ENCODE measurements around the gene ARMH2. TPM values are rescaled to one million over a fixed set of nuclear protein-coding genes. Genes with fewer than 3 reads are reported as not detected.

The ARMH2 gene
- total RNA-seq (under 1 TPM in 1 of 2 experiments, not detected in 1; 0.55 TPM), polyA plus RNA-seq (0.78 TPM)

GRCh38 chr6:24798740-24799540 lies at the start of gene ARMH2:
Gene ARMH2, minus strand, starts transcription at chr6:24798917. Its CDS starts 60 bp downstream, at chr6:24798857.
- ChIA-PET CTCF (no interaction called here), POLR2A (no interaction called here)
- no peaks in the 10 kb centered on the region for H3K27me3 Mint-ChIP-seq
- peak within 1 kb of the TSS; percentile 7 to 76 (median 42) for H3K27ac Mint-ChIP-seq
- H3K4me3 ChIP-seq (ENCODE audit: low read length): no peak within 1 kb of the TSS
- H3K4me1 ChIP-seq (ENCODE audit: insufficient read depth, low read length): no peaks in the 10 kb centered on the region
- no peak for DNase-seq
- no peaks in the 10 kb centered on the region for H3K9me3 Mint-ChIP-seq
- H3K36me3 ChIP-seq (ENCODE audit: insufficient read depth, low read length): peaks cover 9% of the 10 kb centered on the region
- peaks cover 5 to 9% (median 6%) of the 10 kb centered on the region in 3 donors for H3K4me1 Mint-ChIP-seq
- H3K4me3 Mint-ChIP-seq: no peak within 1 kb of the TSS
- H3K36me3 Mint-ChIP-seq: peaks cover 0 to 29% (median 6%) of the 10 kb centered on the region in 3 donors
- no peaks in the 10 kb centered on the region for H3K27me3 ChIP-seq (ENCODE audit: insufficient read depth, low read length, poor library complexity, severe bottlenecking)
- no peaks in the 10 kb centered on the region for H3K9me3 ChIP-seq (ENCODE audit: low read length)
- H3K27ac ChIP-seq (ENCODE audit: low read depth, low read length): no peak within 1 kb of the TSS

- Mint-ChIP-seq H3K4me1 (peaks cover 25 to 47% (median 45%) of the 10 kb centered on the region in 3 donors), H3K9me3 (no peaks in the 10 kb centered on the region), H3K27me3 (peaks cover 0 to 4% of the 10 kb centered on the region in 2 donors), H3K4me3 (no peak overlapping the region), H3K27ac (peak overlapping the region in 5 of 8 donors; percentile 2 to 89 (median 25)), H3K36me3 (peaks cover 31 to 94% (median 52%) of the 10 kb centered on the region in 3 donors)
- no peak for DNase-seq
- Histone ChIP-seq H3K27ac (ENCODE audit: low read depth, low read length) (no peak overlapping the region), H3K4me3 (ENCODE audit: low read length) (no peak overlapping the region), H3K9me3 (ENCODE audit: low read length) (no peaks in the 10 kb centered on the region), H3K27me3 (ENCODE audit: insufficient read depth, low read length, poor library complexity, severe bottlenecking) (no peaks in the 10 kb centered on the region), H3K36me3 (ENCODE audit: insufficient read depth, low read length) (peaks cover 89% of the 10 kb centered on the region), H3K4me1 (ENCODE audit: insufficient read depth, low read length) (peaks cover 15% of the 10 kb centered on the region)
- CTCF ChIA-PET: interaction anchor here (0.8 kb wide), 1 partner anchor 169 kb away, joined by 3 read pairs; no protein-coding TSS in a partner anchor
- POLR2A ChIA-PET: no interaction called here
These were observed 49.7 kb upstream of the ARMH2 start for GRCh38 chr6:24848461-24848860.

GRCh38 chr6:24847402-24847801 lies 48.7 kb upstream of the ARMH2 start:
- no peak overlapping the region for H3K4me3 Mint-ChIP-seq
- no peak for DNase-seq
- H3K36me3 ChIP-seq (ENCODE audit: insufficient read depth, low read length): peaks cover 89% of the 10 kb centered on the region
- no peak overlapping the region for H3K27ac ChIP-seq (ENCODE audit: low read depth, low read length)
- peaks cover 25% of the 10 kb centered on the region for H3K4me1 ChIP-seq (ENCODE audit: insufficient read depth, low read length)
- H3K27me3 Mint-ChIP-seq: peaks cover 0 to 4% of the 10 kb centered on the region in 2 donors
- ChIA-PET POLR2A (interaction anchor here (0.5 to 0.6 kb wide), 2 partner anchors 138 to 208 kb away, joined by 3 to 5 read pairs; no protein-coding TSS in a partner anchor), CTCF (interaction anchor here (0.8 to 2.0 kb wide), 3 partner anchors 11 to 180 kb away, joined by 3 to 7 read pairs (median 5); no protein-coding TSS in a partner anchor)
- H3K9me3 Mint-ChIP-seq: no peaks in the 10 kb centered on the region
- no peaks in the 10 kb centered on the region for H3K27me3 ChIP-seq (ENCODE audit: insufficient read depth, low read length, poor library complexity, severe bottlenecking)
- peaks cover 29 to 56% (median 54%) of the 10 kb centered on the region in 3 donors for H3K4me1 Mint-ChIP-seq
- peak overlapping the region; percentile 19 to 89 (median 37) for H3K27ac Mint-ChIP-seq
- peaks cover 31 to 94% (median 46%) of the 10 kb centered on the region in 3 donors for H3K36me3 Mint-ChIP-seq
- no peak overlapping the region for H3K4me3 ChIP-seq (ENCODE audit: low read length)
- H3K9me3 ChIP-seq (ENCODE audit: low read length): no peaks in the 10 kb centered on the region

- peaks cover 0 to 4% of the 10 kb centered on the region in 2 donors for H3K27me3 Mint-ChIP-seq
- H3K36me3 Mint-ChIP-seq: peaks cover 22 to 96% (median 52%) of the 10 kb centered on the region in 3 donors
- H3K4me3 Mint-ChIP-seq: no peak overlapping the region
- Histone ChIP-seq H3K4me3 (ENCODE audit: low read length) (no peak overlapping the region), H3K27ac (ENCODE audit: low read depth, low read length) (no peak overlapping the region), H3K27me3 (ENCODE audit: insufficient read depth, low read length, poor library complexity, severe bottlenecking) (no peaks in the 10 kb centered on the region), H3K36me3 (ENCODE audit: insufficient read depth, low read length) (peaks cover 94% of the 10 kb centered on the region), H3K4me1 (ENCODE audit: insufficient read depth, low read length) (peaks cover 40% of the 10 kb centered on the region), H3K9me3 (ENCODE audit: low read length) (no peaks in the 10 kb centered on the region)
- peak overlapping the region in 7 of 8 donors; percentile 55 to 88 (median 76) for H3K27ac Mint-ChIP-seq
- H3K9me3 Mint-ChIP-seq: no peaks in the 10 kb centered on the region
- ChIA-PET CTCF (interaction anchor here (0.9 to 2.8 kb wide), 5 partner anchors 10 to 225 kb away, joined by 3 to 11 read pairs (median 5); no protein-coding TSS in a partner anchor), POLR2A (interaction anchor here (0.6 kb wide), 1 partner anchor 80 kb away, joined by 4 read pairs; no protein-coding TSS in a partner anchor)
- DNase-seq: no peak
- peaks cover 44 to 72% (median 70%) of the 10 kb centered on the region in 3 donors for H3K4me1 Mint-ChIP-seq
These were observed 46.9 kb upstream of the ARMH2 start for GRCh38 chr6:24845578-24845977.

GRCh38 chr6:24844903-24845302 lies 46.2 kb upstream of the ARMH2 start:
- no peak overlapping the region for H3K4me3 Mint-ChIP-seq
- peaks cover 94% of the 10 kb centered on the region for H3K36me3 ChIP-seq (ENCODE audit: insufficient read depth, low read length)
- DNase-seq: no peak
- H3K36me3 Mint-ChIP-seq: peaks cover 18 to 96% (median 48%) of the 10 kb centered on the region in 3 donors
- CTCF ChIA-PET: interaction anchor here (1.1 to 2.8 kb wide), 3 partner anchors 11 to 173 kb away, joined by 3 to 11 read pairs (median 6); no protein-coding TSS in a partner anchor
- H3K9me3 Mint-ChIP-seq: no peaks in the 10 kb centered on the region
- H3K4me1 Mint-ChIP-seq: peaks cover 50 to 73% (median 73%) of the 10 kb centered on the region in 3 donors
- H3K4me1 ChIP-seq (ENCODE audit: insufficient read depth, low read length): peaks cover 46% of the 10 kb centered on the region
- peaks cover 0 to 4% of the 10 kb centered on the region in 2 donors for H3K27me3 Mint-ChIP-seq
- peak overlapping the region in 6 of 8 donors; percentile 55 to 82 (median 76) for H3K27ac Mint-ChIP-seq
- H3K27me3 ChIP-seq (ENCODE audit: insufficient read depth, low read length, poor library complexity, severe bottlenecking): no peaks in the 10 kb centered on the region
- H3K9me3 ChIP-seq (ENCODE audit: low read length): no peaks in the 10 kb centered on the region
- no peak overlapping the region for H3K27ac ChIP-seq (ENCODE audit: low read depth, low read length)
- no peak overlapping the region for H3K4me3 ChIP-seq (ENCODE audit: low read length)
- POLR2A ChIA-PET: interaction anchor here (0.6 kb wide), 1 partner anchor 80 kb away, joined by 4 read pairs; no protein-coding TSS in a partner anchor

GRCh38 chr6:24844061-24844460 lies 45.3 kb upstream of the ARMH2 start:
- ChIA-PET POLR2A (no interaction called here), CTCF (interaction anchor here (1.0 to 2.8 kb wide), 4 partner anchors 10 to 174 kb away, joined by 3 to 11 read pairs (median 4); no protein-coding TSS in a partner anchor)
- no peak for DNase-seq
- H3K36me3 Mint-ChIP-seq: peaks cover 15 to 96% (median 47%) of the 10 kb centered on the region in 3 donors
- Histone ChIP-seq H3K27ac (ENCODE audit: low read depth, low read length) (no peak overlapping the region), H3K9me3 (ENCODE audit: low read length) (no peaks in the 10 kb centered on the region), H3K27me3 (ENCODE audit: insufficient read depth, low read length, poor library complexity, severe bottlenecking) (no peaks in the 10 kb centered on the region), H3K36me3 (ENCODE audit: insufficient read depth, low read length) (peaks cover 90% of the 10 kb centered on the region), H3K4me1 (ENCODE audit: insufficient read depth, low read length) (peaks cover 55% of the 10 kb centered on the region), H3K4me3 (ENCODE audit: low read length) (no peak overlapping the region)
- H3K4me1 Mint-ChIP-seq: peaks cover 52 to 79% (median 74%) of the 10 kb centered on the region in 3 donors
- H3K9me3 Mint-ChIP-seq: no peaks in the 10 kb centered on the region
- H3K4me3 Mint-ChIP-seq: no peak overlapping the region
- H3K27ac Mint-ChIP-seq: peak overlapping the region in 4 of 8 donors; percentile 48 to 79 (median 63)
- H3K27me3 Mint-ChIP-seq: no peaks in the 10 kb centered on the region

- Histone ChIP-seq H3K36me3 (ENCODE audit: insufficient read depth, low read length) (peaks cover 76% of the 10 kb centered on the region), H3K4me3 (ENCODE audit: low read length) (no peak overlapping the region), H3K4me1 (ENCODE audit: insufficient read depth, low read length) (peaks cover 49% of the 10 kb centered on the region), H3K27me3 (ENCODE audit: insufficient read depth, low read length, poor library complexity, severe bottlenecking) (no peaks in the 10 kb centered on the region), H3K27ac (ENCODE audit: low read depth, low read length) (no peak overlapping the region), H3K9me3 (ENCODE audit: low read length) (no peaks in the 10 kb centered on the region)
- peak overlapping the region in 7 of 8 donors; percentile 40 to 92 (median 67) for H3K27ac Mint-ChIP-seq
- DNase-seq: no peak
- CTCF ChIA-PET: interaction anchor here (0.9 to 1.5 kb wide), 2 partner anchors 60 to 231 kb away, joined by 3 to 4 read pairs; no protein-coding TSS in a partner anchor
- peak overlapping the region in 2 of 7 donors; percentile 23 to 25 for H3K4me3 Mint-ChIP-seq
- H3K27me3 Mint-ChIP-seq: peaks cover 0 to 5% of the 10 kb centered on the region in 2 donors
- H3K9me3 Mint-ChIP-seq: no peaks in the 10 kb centered on the region
- POLR2A ChIA-PET: no interaction called here
- peaks cover under 1 to 89% (median 42%) of the 10 kb centered on the region in 3 donors for H3K36me3 Mint-ChIP-seq
- H3K4me1 Mint-ChIP-seq: peaks cover 58 to 82% (median 81%) of the 10 kb centered on the region in 3 donors
These were observed 41.5 kb upstream of the ARMH2 start for GRCh38 chr6:24840187-24840586.
